Spleen (tissue), 7 donors: ENCODE results near the gene TSR2.

ENCODE experiments used
- POLR2A ChIP-seq, 3 donors: fragments of 450-650 bp; IDR thresholded peaks; one replicate each; pipeline ENCODE4 v1.5.1; 2017; ENCODE audit warnings: antibody characterized with exemption in 3 of 3, mild to moderate bottlenecking in 1 of 3
- POLR2AphosphoS5 ChIP-seq, 3 donors: sonication (generic); formaldehyde crosslinking; IDR thresholded peaks; one replicate each; pipeline ENCODE4 v1.5.1; 2017; ENCODE audit warnings: antibody characterized with exemption in 3 of 3
- TF ChIP-seq, protein P1 (sequence below), 11 experiments: fragments of 200-600 bp in 7 of 11; fragments of 450-650 bp in 4 of 11; sonication (generic) in 4 of 11; IDR thresholded peaks in 8 of 11; conservative IDR thresholded peaks in 3 of 11; 1 replicate in 7 of 11; 2 replicates in 4 of 11; pipeline versions ENCODE4 v1.4.0 to v1.8.0; 2016 to 2021; ENCODE audit warnings: antibody characterized with exemption in 11 of 11, inconsistent platforms in 4 of 11, mild to moderate bottlenecking in 1 of 11
- donor health status: DM: no; HTN: no; CAD: no; lungs with moderate emphysema.
- donor health status: DM: no; HTN: no; CAD: no.
- donor health status: DM: no; HTN: no; CAD: no.

DNA sequence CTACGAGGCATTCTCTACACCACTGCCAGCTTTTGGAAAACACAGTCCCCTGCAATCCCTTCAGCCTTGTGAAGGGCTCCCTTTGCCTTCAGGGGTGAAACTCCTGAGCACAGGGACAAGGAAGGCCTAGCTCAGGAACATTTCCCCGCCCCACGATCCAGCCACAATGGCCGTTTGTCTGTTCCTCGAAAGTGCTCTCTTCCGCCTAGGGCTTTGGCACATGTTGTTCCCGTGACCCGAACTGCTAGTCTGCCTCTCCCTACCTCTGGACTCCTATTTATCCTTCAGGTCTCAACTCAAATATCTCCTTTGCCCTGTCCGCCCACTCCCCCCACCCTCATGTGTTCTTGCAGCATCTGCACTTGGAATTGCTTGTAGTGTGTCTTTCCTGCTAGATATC is 43.7 kb downstream of the TSR2 start:
- TF ChIP-seq, protein P1, sequence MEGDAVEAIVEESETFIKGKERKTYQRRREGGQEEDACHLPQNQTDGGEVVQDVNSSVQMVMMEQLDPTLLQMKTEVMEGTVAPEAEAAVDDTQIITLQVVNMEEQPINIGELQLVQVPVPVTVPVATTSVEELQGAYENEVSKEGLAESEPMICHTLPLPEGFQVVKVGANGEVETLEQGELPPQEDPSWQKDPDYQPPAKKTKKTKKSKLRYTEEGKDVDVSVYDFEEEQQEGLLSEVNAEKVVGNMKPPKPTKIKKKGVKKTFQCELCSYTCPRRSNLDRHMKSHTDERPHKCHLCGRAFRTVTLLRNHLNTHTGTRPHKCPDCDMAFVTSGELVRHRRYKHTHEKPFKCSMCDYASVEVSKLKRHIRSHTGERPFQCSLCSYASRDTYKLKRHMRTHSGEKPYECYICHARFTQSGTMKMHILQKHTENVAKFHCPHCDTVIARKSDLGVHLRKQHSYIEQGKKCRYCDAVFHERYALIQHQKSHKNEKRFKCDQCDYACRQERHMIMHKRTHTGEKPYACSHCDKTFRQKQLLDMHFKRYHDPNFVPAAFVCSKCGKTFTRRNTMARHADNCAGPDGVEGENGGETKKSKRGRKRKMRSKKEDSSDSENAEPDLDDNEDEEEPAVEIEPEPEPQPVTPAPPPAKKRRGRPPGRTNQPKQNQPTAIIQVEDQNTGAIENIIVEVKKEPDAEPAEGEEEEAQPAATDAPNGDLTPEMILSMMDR (IDR thresholded peaks at IDR 0.05 in 8 of 11, conservative IDR thresholded peaks at IDR 0.05 in 3 of 11), result no peak
- TF ChIP-seq POLR2A (IDR thresholded peaks at IDR 0.05) (no peak), POLR2AphosphoS5 (IDR thresholded peaks at IDR 0.05) (no peak)
